Measurements from ENCODE around the gene MKRN2.
"Not testable (repeated sequence)": the region's sequence is repeated elsewhere in the genome, so short reads cannot be mapped to it uniquely, and the experiment has no call there.

MKRN2 gene

GRCh38 chr3:12620305-12620704 lies 63.4 kb downstream of the MKRN2 start:
- TF ChIP-seq, protein P1, sequence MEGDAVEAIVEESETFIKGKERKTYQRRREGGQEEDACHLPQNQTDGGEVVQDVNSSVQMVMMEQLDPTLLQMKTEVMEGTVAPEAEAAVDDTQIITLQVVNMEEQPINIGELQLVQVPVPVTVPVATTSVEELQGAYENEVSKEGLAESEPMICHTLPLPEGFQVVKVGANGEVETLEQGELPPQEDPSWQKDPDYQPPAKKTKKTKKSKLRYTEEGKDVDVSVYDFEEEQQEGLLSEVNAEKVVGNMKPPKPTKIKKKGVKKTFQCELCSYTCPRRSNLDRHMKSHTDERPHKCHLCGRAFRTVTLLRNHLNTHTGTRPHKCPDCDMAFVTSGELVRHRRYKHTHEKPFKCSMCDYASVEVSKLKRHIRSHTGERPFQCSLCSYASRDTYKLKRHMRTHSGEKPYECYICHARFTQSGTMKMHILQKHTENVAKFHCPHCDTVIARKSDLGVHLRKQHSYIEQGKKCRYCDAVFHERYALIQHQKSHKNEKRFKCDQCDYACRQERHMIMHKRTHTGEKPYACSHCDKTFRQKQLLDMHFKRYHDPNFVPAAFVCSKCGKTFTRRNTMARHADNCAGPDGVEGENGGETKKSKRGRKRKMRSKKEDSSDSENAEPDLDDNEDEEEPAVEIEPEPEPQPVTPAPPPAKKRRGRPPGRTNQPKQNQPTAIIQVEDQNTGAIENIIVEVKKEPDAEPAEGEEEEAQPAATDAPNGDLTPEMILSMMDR (conservative IDR thresholded peaks at IDR 0.05; ENCODE audit: control insufficient read depth, insufficient read depth, low read depth, low read length): no peak
- no peak for DNase-seq (ENCODE audit: low read depth)
- no peak overlapping the region for H3K4me3 ChIP-seq (ENCODE audit: control insufficient read depth, low read depth, low read length)

DNA sequence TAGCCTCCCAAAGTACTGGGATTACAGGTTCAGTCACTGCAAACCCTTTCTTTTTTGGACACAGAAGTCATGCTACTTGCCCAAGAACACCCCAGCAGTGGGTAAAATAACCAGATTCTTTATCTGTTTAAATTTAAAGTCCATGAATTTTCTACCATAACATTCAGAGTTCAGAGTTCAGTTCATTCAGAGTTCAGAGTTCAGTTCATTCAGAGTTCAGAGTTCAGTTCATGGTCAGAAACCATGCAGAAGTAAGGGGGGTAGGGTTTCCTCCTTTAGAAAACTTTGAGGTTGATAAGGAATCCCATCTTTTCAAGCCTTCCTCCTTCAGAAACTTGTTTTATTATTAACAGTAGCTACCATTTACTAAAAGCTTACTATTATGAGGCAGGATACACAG lies 63.8 kb downstream of the MKRN2 start:
- no peak overlapping the region for H3K4me3 ChIP-seq (ENCODE audit: control insufficient read depth, low read depth, low read length)
- TF ChIP-seq, protein P1 (conservative IDR thresholded peaks at IDR 0.05; ENCODE audit: control insufficient read depth, insufficient read depth, low read depth, low read length): no peak
- no peak for DNase-seq (ENCODE audit: low read depth)

DNA sequence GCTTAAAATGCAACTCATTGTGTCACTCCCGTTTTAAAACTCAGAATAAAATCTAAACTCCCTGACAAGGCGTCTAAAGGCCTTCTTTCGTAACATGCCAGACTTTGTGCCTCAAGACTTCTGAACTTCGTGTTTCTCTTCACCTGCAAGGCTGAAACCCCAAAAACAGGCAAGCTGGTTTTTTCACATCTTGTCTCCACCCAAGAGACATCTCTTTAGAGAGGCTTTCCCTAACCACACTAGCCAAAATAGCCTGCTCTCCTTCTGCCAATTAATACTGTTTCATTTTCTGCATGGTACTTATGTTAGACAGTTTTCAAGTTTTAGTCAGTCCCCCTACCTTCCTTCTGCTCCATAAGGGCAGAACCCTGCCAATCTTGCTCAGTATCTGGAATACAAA lies 65.4 kb downstream of the MKRN2 start:
- H3K4me3 ChIP-seq (ENCODE audit: control insufficient read depth, low read depth, low read length): no peak overlapping the region
- TF ChIP-seq, protein P1 (conservative IDR thresholded peaks at IDR 0.05; ENCODE audit: control insufficient read depth, insufficient read depth, low read depth, low read length): no peak
- DNase-seq (ENCODE audit: low read depth): no peak

DNA sequence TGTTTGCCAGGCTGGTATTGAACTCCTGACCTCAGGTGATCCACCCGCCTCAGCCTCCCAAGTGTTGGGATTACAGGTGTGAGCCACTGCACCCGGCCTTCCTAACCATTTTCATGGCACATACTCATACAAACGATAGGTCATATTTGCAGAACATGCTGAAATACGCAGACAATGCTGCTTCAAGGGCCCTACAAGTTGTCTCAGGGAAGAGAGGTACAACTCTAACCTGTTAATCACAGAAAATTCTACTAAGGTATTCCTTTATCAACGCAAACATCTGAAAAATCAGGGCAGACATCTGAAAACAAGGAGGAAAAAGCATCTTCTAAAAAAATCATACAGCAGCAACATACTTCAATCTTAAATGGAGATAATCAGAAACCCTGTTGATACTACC lies 67.2 kb downstream of the MKRN2 start:
- TF ChIP-seq, protein P1 (conservative IDR thresholded peaks at IDR 0.05; ENCODE audit: control insufficient read depth, insufficient read depth, low read depth, low read length): no peak
- DNase-seq (ENCODE audit: low read depth): no peak

DNA sequence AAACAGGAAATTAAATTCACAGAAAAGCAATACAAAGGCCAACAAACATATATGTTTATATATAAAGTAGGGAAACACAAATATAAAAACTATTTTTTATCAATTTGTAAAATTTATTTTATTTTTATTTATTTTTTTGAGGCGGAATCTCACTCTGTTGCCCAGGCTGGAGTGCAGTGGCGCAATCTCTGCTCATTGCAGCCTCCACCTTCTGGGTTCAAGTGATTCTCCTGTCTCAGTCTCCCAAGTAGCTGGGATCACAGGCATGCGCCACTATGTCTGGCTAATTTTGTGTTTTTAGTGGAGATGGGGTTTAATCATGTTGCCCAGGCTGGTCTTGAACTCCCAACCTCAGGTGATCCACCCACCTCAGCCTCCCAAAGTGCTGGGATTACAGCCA lies 68.1 kb downstream of the MKRN2 start:
- not testable (repeated sequence) for DNase-seq (ENCODE audit: low read depth); H3K4me3 ChIP-seq (ENCODE audit: control insufficient read depth, low read depth, low read length)

More for the DNA sequence above, 67.2 kb downstream of the MKRN2 start:
- H3K4me3 ChIP-seq (ENCODE audit: control insufficient read depth, low read depth, low read length): no peak overlapping the region

DNA sequence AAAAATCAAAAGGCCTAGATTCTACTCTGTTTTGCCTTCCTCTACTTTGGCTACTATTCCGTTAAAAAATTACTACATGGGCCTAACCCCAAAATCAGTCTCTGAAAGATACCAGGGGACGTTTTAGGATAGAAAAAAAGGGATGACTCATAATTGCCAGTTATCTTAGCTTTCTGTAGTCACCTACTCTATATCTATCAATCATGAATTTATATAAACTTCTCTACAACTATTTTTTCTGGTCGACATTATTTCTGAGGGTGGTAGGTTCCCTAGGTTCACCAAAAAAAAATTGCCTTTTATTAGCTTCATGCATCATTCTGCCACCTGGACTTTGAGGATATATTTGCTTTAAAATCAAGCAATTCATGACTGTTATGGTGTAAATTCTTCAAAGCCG lies 70.5 kb downstream of the MKRN2 start:
- TF ChIP-seq, protein P1 (conservative IDR thresholded peaks at IDR 0.05; ENCODE audit: control insufficient read depth, insufficient read depth, low read depth, low read length): no peak
- no peak overlapping the region for H3K4me3 ChIP-seq (ENCODE audit: control insufficient read depth, low read depth, low read length)
- no peak for DNase-seq (ENCODE audit: low read depth)

DNA sequence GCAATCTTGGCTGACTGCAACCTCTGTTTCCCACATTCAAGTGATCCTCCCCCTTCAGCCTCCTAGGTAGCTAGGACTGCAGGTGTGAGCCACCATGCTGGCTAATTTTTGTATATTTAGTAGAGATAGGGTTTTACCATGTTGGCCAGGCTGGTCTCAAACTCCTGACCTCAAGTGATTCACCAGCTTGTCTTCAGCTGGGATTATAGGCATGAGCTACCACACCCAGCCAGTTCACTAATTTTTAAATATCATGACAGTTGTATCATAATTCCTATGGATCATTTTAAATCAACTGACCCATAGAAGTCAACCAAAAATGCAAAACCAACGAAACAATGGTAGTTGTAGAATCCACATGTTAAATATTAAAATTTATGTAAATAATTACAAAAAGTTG lies 71.9 kb downstream of the MKRN2 start:
- TF ChIP-seq, protein P1 (conservative IDR thresholded peaks at IDR 0.05; ENCODE audit: control insufficient read depth, insufficient read depth, low read depth, low read length): no peak
- DNase-seq (ENCODE audit: low read depth): no peak
- H3K4me3 ChIP-seq (ENCODE audit: control insufficient read depth, low read depth, low read length): no peak overlapping the region

Data from fibroblast of mammary gland (primary cell).